NOMO-1 treated with dmso at 0.1 percent for 144 hours (cell line): ENCODE measurements around the gene AAK1.
"Not testable (repeated sequence)": the region's sequence is repeated elsewhere in the genome, so short reads cannot be mapped to it uniquely, and the experiment has no call there.

Experiments
- DNase-seq: peaks from one replicate; lab custom pipeline; 2025; ENCODE audit not compliant: unreplicated experiment; lab: John Stamatoyannopoulos, UW

Gene AAK1

DNA sequence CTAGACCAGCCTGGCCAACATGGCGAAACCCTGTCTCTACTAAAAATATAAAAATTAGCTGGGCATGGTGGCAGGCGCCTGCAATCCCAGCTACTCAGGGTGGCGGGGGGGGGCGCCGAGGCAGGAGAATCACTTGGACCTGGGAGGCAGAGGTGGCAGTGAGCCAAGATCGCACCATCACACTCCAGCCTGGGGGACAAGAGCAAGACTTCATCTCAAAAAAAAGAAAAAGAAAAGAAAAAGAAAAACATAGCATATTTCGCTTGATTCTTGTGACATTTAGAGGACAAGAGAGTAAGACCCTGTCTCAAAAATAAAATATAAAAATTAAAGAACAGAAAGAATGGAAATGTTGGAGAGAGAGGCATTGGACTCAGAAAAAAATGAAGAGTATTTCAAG is 224.4 kb downstream of the AAK1 start:
- DNase-seq: not testable (repeated sequence)

DNA sequence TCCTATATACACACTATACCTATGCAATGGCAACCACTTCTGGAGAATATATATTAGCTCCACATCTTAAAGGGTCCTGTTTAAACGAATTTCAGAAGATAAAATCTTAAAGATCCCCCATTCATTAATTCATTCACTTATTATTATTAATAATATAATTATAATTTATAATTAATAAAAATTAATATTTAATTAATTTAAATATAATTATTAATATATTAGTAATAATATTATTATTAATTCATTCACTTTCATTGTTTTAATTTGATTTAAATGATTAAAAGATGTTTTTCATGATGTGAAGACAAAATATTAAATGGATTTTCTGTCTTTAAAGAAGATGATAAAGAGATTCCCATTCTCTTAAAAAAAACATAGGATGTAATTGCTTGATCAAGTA is 227.4 kb downstream of the AAK1 start:
- DNase-seq: no peak
